HPDE6-E6E7 (cell line): ENCODE measurements around the gene PSMC5.
"Not testable (repeated sequence)": the region's sequence is repeated elsewhere in the genome, so short reads cannot be mapped to it uniquely, and the experiment has no call there.

Experiments used
- DNase-seq: peaks from one replicate; pipeline ENCODE4 v3.0.0; 2011; ENCODE audit warnings: missing footprints; ENCODE audit errors: extremely low spot score

The PSMC5 gene

DNA sequence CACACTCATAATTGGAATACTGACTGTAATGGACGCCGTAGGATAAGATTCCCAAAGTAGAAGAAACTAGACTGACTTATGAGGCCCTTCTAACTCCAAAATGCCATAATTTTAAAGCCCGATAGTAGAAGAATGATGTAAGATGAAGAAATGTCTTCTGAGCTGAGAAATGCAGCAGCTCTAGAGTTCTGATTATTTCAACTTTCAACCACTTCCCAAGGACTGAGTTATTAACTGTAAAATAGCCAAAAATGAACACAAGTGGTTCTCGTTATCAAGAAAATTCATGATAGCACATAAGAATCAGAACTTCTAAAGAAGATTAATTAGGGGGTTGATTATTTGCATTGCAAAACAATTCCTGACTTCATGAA, 43.0 kb downstream of the PSMC5 start:
- not testable (repeated sequence) for DNase-seq

DNA sequence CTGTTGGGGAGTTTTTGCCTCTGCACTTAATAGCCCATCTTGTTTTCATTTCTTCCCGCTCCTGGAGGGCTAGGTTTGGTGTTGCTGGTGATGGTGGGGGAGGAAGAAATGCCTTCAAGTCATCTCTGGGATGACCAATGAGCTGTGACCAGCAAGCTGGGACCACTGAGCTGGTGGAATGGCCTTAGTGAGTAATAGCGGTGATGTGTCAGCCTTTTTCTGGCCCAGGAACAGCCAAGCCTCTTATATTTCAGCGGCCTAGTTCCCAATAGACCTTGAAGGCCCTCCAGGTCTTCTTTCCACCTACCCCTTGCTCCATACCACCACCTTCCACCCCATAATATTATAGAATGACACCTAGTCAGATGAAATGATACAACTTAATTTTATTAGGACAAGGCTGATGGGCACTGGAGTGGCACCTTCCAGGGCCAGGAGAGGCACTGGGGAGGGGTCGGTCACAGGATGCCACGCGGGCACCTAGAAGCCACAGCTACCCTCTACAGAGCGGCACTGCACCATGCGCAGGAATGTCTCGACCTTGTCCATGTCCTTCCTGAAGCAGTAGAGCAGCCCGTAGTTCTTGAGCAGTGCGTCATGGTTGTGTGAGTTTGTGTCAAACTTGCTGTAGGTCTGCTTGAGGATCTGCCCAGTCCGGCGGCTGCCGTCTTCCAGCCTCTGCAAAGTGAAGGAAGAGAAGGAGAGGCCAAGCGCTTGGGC, 44.6 kb downstream of the PSMC5 start:
- not testable (repeated sequence) for DNase-seq

DNA sequence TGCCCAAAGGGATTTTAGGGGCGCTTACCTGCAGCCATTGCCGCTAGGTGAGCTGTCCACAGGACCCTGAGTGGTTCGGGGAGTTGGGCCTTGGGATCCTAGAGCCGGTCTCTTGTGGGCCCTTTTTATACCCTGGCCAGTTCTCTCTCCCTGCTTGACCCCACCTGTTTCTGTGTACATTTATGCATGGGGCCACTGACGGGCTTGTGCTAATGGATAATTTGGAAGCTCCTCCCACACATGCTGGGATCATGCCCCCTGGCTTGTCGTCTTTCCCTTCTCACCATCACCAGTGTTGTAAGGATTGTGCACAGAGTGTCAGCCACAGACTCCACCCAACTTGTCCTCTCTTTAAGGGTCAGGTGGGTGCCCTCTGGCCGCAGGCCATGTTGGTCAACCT, 46.3 kb downstream of the PSMC5 start, which contains the start of gene CSH2:
TSS of gene CSH2 (minus strand) at position 101 of the 400 bp plus-strand sequence. CDS start at position 38, 63 bp downstream.
- not testable (repeated sequence) for DNase-seq

DNA sequence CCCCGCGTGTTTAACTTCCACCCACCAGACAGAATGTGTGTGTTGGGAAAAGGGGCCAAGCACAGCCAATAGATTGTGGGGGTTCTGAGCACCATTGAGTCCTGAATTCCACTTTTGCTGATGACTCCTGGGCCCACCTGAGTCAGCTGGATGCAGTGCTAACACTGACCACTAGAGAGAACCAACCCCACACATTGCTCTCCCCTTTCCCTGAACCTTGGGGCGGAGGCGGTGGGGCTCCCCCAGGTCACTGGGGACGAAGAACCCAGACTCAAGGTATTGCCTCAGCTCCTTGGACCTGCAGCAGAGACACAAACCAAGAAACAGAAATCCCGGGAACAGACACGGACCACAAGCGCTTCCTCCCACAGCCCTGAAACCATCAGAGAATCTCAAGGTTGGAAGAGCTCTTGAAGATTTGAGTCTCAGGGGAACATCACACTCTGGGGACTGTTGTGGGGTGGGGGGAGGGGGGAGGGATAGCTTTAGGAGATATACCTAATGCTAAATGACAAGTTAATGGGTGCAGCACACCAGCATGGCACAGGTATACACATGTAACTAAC, 46.9 kb downstream of the PSMC5 start:
- not testable (repeated sequence) for DNase-seq

DNA sequence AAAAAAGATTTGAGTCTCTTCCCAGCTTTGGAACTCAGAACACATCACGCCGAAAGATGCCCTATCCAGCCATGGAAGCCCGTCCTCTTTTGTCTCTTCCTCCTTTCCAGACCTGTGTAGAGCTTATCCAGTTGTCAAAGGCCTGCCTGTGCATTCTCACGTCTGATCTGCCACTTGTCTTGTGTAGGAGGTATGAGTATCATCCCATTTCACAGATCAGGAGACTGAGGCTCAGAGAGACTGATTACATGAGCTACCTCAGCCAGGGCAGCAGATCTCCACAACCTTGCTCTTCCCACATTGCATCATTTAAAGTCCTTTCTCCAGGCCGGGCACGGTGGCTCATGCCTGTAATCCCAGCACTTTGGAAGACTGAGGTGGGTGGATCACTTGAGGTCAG, 47.5 kb downstream of the PSMC5 start:
- not testable (repeated sequence) for DNase-seq

DNA sequence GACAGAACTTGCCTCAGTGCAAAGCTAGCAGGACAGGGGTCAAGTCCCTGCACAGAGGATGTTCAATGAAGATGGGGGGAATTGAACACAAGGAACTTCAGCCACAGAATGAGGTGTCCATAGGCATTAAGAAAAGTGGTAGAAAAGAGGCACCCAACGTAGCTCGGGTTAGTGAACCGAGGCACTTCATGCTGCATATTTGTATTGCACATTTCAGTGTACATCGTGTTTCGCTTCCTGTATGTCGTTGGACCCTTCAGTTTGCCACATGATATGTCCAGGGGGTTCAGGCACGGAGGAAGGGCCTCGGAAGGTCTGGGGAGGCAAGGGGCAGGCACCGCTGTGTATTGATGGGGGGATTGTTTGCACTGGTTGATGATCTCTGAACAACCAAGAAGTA, 51.2 kb downstream of the PSMC5 start:
- not testable (repeated sequence) for DNase-seq

DNA sequence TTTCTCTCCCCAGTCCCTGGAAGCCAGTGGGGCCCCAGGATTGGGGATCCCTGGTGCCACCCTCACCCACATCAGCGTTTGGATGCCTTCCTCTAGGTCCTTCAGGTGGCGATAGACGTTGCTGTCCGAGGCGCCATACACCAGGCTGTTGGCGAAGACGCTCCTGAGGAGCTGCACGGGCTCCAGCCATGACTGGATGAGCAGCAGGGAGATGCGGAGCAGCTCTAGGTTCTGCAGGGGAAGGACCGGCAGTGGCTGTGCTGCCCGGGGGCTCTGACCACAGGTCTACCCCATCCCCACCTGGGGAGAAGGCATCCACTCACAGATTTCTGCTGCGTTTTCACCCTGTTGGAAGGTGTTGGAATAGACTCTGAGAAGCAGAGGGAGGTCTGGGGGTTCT, 53.5 kb downstream of the PSMC5 start:
- no peak for DNase-seq

DNA sequence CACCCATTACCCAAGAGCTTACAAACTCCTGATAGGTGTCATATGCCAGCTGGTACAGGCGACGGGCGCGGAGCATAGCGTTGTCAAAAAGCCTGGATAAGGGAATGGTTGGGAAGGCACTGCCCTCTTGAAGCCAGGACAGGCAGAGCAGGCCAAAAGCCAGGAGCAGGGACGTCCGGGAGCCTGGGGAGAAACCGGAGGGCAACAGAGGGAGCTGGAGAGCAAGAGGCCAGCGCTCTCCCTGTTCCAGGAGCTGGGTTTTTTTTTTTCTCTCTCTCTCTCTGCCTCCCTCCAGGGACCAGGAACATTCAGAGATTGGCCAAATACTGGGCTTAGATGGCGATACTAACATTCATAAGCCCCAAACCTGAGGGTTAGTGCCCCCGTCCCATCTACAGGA, 54.1 kb downstream of the PSMC5 start:
- not testable (repeated sequence) for DNase-seq
